Endothelial cell of umbilical vein (primary cell): ENCODE data around the gene CCNT2. TPM values are rescaled to one million over a fixed set of nuclear protein-coding genes. Genes with fewer than 3 reads are reported as not detected.

ENCODE experiments used
- BruUV-seq: library from RNA; stranded (reverse); fragments of 400-500 nt; replicated peaks from 2 replicates; lab custom pipeline; 2021; lab: Mats Ljungman, UMichigan
- CTCF ChIA-PET: fragments of 300-600, 350-600 bp; sonication (Branson Sonifier 250); formaldehyde crosslinking; loops from one replicate; lab custom pipeline; 2021; ENCODE audit warnings: antibody characterized with exemption, inconsistent platforms; lab: Charles Lee
- POLR2A ChIA-PET: fragments of 300-600, 350-600 bp; sonication (Branson Sonifier 250); formaldehyde crosslinking; loops from one replicate; lab custom pipeline; 2021; ENCODE audit warnings: antibody characterized with exemption, inconsistent platforms; lab: Charles Lee
- DNase-seq: peaks from one replicate; pipeline ENCODE4 v3.0.0-alpha.2; 2011; ENCODE audit warnings: low read depth, low spot score
- FAIRE-seq: peaks from 2 replicates; lab custom pipeline; 2011; peaks lifted over from hg19 to GRCh38; lab: Jason Lieb, UNC
- H2AFZ ChIP-seq: 2 replicates; pipeline ENCODE4 v1.6.0; 2012; ENCODE audit warnings: low read depth, low read length, control low read depth, inconsistent platforms
- H3K27ac ChIP-seq: 2 replicates; pipeline ENCODE4 v1.5.1; 2011; ENCODE audit warnings: low read depth, mild to moderate bottlenecking, control low read depth, low read length, moderate library complexity; ENCODE audit not compliant: insufficient read depth
- H3K27me3 ChIP-seq, 2 experiments: 2 replicates each; pipeline versions ENCODE4 v1.6.0 to v1.6.1; 2011; ENCODE audit warnings: low read length in 2 of 2, mixed read lengths in 1 of 2; ENCODE audit not compliant: control insufficient read depth in 2 of 2, insufficient read depth in 2 of 2
- H3K36me3 ChIP-seq, 2 experiments: 2 replicates in 1 of 2; 3 replicates in 1 of 2; pipeline ENCODE4 v1.5.1; 2011; ENCODE audit warnings: low read length in 2 of 2, mild to moderate bottlenecking in 1 of 2, moderate library complexity in 1 of 2; ENCODE audit not compliant: control insufficient read depth in 2 of 2, insufficient read depth in 2 of 2; ENCODE audit errors: extremely low read depth in 1 of 2
- H3K4me1 ChIP-seq: 3 replicates; pipeline ENCODE4 v1.5.1; 2011; ENCODE audit warnings: mild to moderate bottlenecking, low read length; ENCODE audit not compliant: control insufficient read depth, insufficient read depth; ENCODE audit errors: extremely low read depth
- H3K4me2 ChIP-seq: 2 replicates; pipeline ENCODE4 v1.6.1; 2011; ENCODE audit warnings: low read length, control low read depth, mixed read lengths; ENCODE audit not compliant: insufficient read depth
- H3K4me3 ChIP-seq, 3 experiments: fragments of 200-600 bp in 1 of 3; sonication (generic), shearing (Covaris generic) in 1 of 3; replicated peaks in 1 of 3; 2 replicates each; pipeline ENCODE4 v1.5.1; 2011 to 2016; ENCODE audit warnings: control low read depth in 3 of 3, low read length in 3 of 3, mild to moderate bottlenecking in 2 of 3, inconsistent platforms in 1 of 3, low read depth in 1 of 3, moderate library complexity in 1 of 3; ENCODE audit not compliant: insufficient read depth in 1 of 3
- H3K79me2 ChIP-seq: 2 replicates; pipeline ENCODE4 v1.6.0; 2012; ENCODE audit warnings: low read length, inconsistent platforms; ENCODE audit not compliant: control insufficient read depth, insufficient read depth
- H3K9ac ChIP-seq: replicated peaks from 2 replicates; pipeline ENCODE3; 2011; ENCODE audit warnings: low read length, control low read depth; ENCODE audit not compliant: insufficient read depth; ENCODE audit errors: extremely low read depth
- H3K9me1 ChIP-seq: replicated peaks from 3 replicates; pipeline ENCODE4 v1.6.0; 2011; ENCODE audit warnings: mild to moderate bottlenecking, low read length; ENCODE audit not compliant: control insufficient read depth, insufficient read depth; ENCODE audit errors: extremely low read depth
- H3K9me3 ChIP-seq: replicated peaks from 2 replicates; pipeline ENCODE4 v1.5.1; 2012; ENCODE audit warnings: low read length, inconsistent platforms; ENCODE audit not compliant: control insufficient read depth, insufficient read depth
- H4K20me1 ChIP-seq: replicated peaks from 2 replicates; pipeline ENCODE3; 2011; ENCODE audit warnings: mild to moderate bottlenecking, low read length; ENCODE audit not compliant: control insufficient read depth, insufficient read depth; ENCODE audit errors: extremely low read depth
- CTCF ChIP-seq, 2 donors: IDR thresholded peaks; 1 replicate in 1 of 2; 2 replicates in 1 of 2; pipeline ENCODE4 v1.5.1; 2011; ENCODE audit warnings: low read length in 2 of 2, mild to moderate bottlenecking in 2 of 2, moderate library complexity in 2 of 2, control low read depth in 1 of 2, inconsistent platforms in 1 of 2, low read depth in 1 of 2; ENCODE audit not compliant: insufficient read depth in 1 of 2; ENCODE audit errors: extremely low read depth in 1 of 2
- EZH2 ChIP-seq: IDR thresholded peaks from 2 replicates; pipeline ENCODE4 v1.6.1; 2012; ENCODE audit warnings: borderline replicate concordance, low read depth, mild to moderate bottlenecking, moderate library complexity, low read length, inconsistent platforms; ENCODE audit not compliant: severe bottlenecking
- FOS ChIP-seq: IDR thresholded peaks from 2 replicates; pipeline ENCODE4 v1.6.1; 2011; ENCODE audit warnings: mild to moderate bottlenecking, low read length, moderate library complexity, borderline replicate concordance; ENCODE audit not compliant: insufficient read depth
- GATA2 ChIP-seq: IDR thresholded peaks from 2 replicates; pipeline ENCODE4 v1.7.0; 2011; ENCODE audit warnings: low read depth, mild to moderate bottlenecking, moderate library complexity, mixed read lengths, low read length; ENCODE audit not compliant: insufficient read length, insufficient read depth
- JUN ChIP-seq: IDR thresholded peaks from 2 replicates; pipeline ENCODE4 v1.6.1; 2011; ENCODE audit warnings: borderline replicate concordance, low read depth; ENCODE audit not compliant: insufficient read length, insufficient read depth
- MAX ChIP-seq: IDR thresholded peaks from 2 replicates; pipeline ENCODE4 v1.6.1; 2011; ENCODE audit not compliant: insufficient read depth, insufficient read length
- MYC ChIP-seq: IDR thresholded peaks from one replicate; pipeline ENCODE4 v1.6.1; 2011; ENCODE audit warnings: mild to moderate bottlenecking, low read depth, low read length
- POLR2A ChIP-seq: IDR thresholded peaks from 2 replicates; pipeline ENCODE4 v1.6.1; 2012; ENCODE audit warnings: low read depth, mild to moderate bottlenecking, control low read depth, low read length
- POLR2AphosphoS5 ChIP-seq: IDR thresholded peaks from 2 replicates; pipeline ENCODE4 v1.6.1; 2012; ENCODE audit warnings: low read depth, mild to moderate bottlenecking, control low read depth, low read length, moderate library complexity; ENCODE audit not compliant: insufficient read depth
- dilution Hi-C: fragments of 300-500 bp; cut with MboI; formaldehyde crosslinking; loops from one replicate; pipeline ENCODE4 v1.15.0; 2019; ENCODE audit warnings: low sequenced_read_pairs; ENCODE audit not compliant: extremely low pct_ligation_motif_present
- intact Hi-C: fragments of 100-400 bp; cut with micrococcal nuclease; formaldehyde crosslinking; loops from one replicate; pipeline ENCODE4 v1.10.0; 2022
- polyA plus RNA-seq, 4 experiments: library from polyadenylated mRNA; depleted of rRNA in 3 of 4; stranded (reverse) in 3 of 4; unstranded in 1 of 4; fragments of >200 nt; gene quantifications; 2 replicates each; pipeline versions ENCODE4 v1.2.1 to v1.2.3, GENCODE V29; 2011 to 2012; ENCODE audit warnings: missing spikeins in 1 of 4
- total RNA-seq: library from RNA; stranded (reverse); gene quantifications from 2 replicates; pipeline ENCODE4 v1.2.3, GENCODE V29; 2021

The CCNT2 gene
- total and polyA plus RNA-seq, 2 donors (not counting 3 experiments of a cell fraction or from before 2014, with no cell fraction given), result 10.3 to 35.5 TPM

GRCh38 chr2:134944975-134945374 lies 26.4 kb downstream of the CCNT2 start:
- H3K9me1 ChIP-seq, result no peaks in the 10 kb centered on the region
- FAIRE-seq (no peak), DNase-seq (no peak)
- no peaks in the 10 kb centered on the region for H3K4me1 ChIP-seq
- no peak overlapping the region for H3K27ac ChIP-seq
- dilution Hi-C loops (no loop called here), intact Hi-C loops (no loop called here)
- no peak overlapping the region for H3K4me3 ChIP-seq
- no peaks in the 10 kb centered on the region for H3K27me3 ChIP-seq
- H3K4me2 ChIP-seq, result no peak overlapping the region
- ChIA-PET POLR2A (no interaction called here), CTCF (no interaction called here)
- H3K79me2 ChIP-seq, result peaks cover 23% of the 10 kb centered on the region
- peaks cover under 1% of the 10 kb centered on the region for H4K20me1 ChIP-seq
- H3K36me3 ChIP-seq, result peaks cover 7 to 18% of the 10 kb centered on the region in 2 experiments
- no TSS peak for BruUV-seq
- H2AFZ ChIP-seq, result no peak overlapping the region
- TF ChIP-seq GATA2 (no peak), FOS (no peak), CTCF (IDR thresholded peaks at IDR 0.05; ENCODE audit: extremely low read depth in 1 of 2, insufficient read depth in 1 of 2, low read depth in 1 of 2, low read length in 2 of 2) (no peak), EZH2 (no peak)
- no peak overlapping the region for H3K9ac ChIP-seq
- H3K9me3 ChIP-seq, result no peaks in the 10 kb centered on the region

- Histone ChIP-seq H3K36me3 (peaks cover 10 to 21% of the 10 kb centered on the region in 2 experiments), H3K9ac (no peak overlapping the region), H3K27ac (no peak overlapping the region), H3K27me3 (no peaks in the 10 kb centered on the region), H3K79me2 (peaks cover 21% of the 10 kb centered on the region), H3K9me3 (no peaks in the 10 kb centered on the region), H3K4me2 (no peak overlapping the region), H3K4me1 (no peaks in the 10 kb centered on the region), H3K9me1 (no peaks in the 10 kb centered on the region), H4K20me1 (peaks cover 2% of the 10 kb centered on the region), H2AFZ (no peak overlapping the region), H3K4me3 (no peak overlapping the region)
- TF ChIP-seq GATA2 (no peak), FOS (no peak), POLR2AphosphoS5 (no peak), MAX (no peak), EZH2 (no peak), CTCF (IDR thresholded peaks at IDR 0.05; ENCODE audit: extremely low read depth in 1 of 2, insufficient read depth in 1 of 2, low read depth in 1 of 2, low read length in 2 of 2) (no peak), JUN (no peak), MYC (no peak), POLR2A (no peak)
- ChIA-PET CTCF (no interaction called here), POLR2A (no interaction called here)
- FAIRE-seq (no peak), DNase-seq (no peak)
- intact Hi-C loops, result no loop called here
- dilution Hi-C loops, result no loop called here
- BruUV-seq, result no TSS peak
Measured at GRCh38 chr2:134946073-134946472, 27.5 kb downstream of the CCNT2 start.
